HG02970 (cell line): ENCODE data around the gene GTF2A2.
"Not testable (repeated sequence)": the region's sequence is repeated elsewhere in the genome, so short reads cannot be mapped to it uniquely, and the experiment has no call there.

Experiments used
- ATAC-seq: cut with Tn5 transposase; IDR thresholded peaks from one replicate; pipeline ENCODE4 v1.9.1; 2021; ENCODE audit warnings: mild to moderate bottlenecking, moderate library complexity, moderate number of reproducible peaks; ENCODE audit not compliant: unreplicated experiment, low FRiP score

Gene GTF2A2

DNA sequence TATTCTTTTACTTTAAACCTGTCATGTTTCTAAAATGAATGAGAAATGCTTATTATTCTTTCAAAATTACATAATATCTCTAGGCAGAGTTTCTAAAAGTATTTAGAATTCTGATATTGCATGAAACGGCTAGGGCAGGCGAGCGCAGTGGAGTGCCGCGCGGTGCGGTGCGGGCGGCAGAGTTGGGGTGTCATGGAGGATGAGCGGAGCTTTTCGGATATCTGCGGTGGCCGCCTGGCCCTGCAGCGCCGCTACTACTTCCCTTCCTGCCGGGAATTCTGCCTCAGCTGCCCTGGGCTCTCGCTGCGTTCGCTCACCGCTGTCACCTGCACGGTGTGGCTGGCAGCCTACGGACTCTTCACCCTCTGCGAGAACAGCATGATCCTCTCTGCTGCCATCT, 19.2 kb upstream of the GTF2A2 start:
- ATAC-seq: no peak

- ATAC-seq: no peak
Observed at GRCh38 chr15:59674361-59674877, 17.1 kb upstream of the GTF2A2 start.

GRCh38 chr15:59668556-59668955, 11.2 kb upstream of the GTF2A2 start:
- no peak for ATAC-seq

DNA sequence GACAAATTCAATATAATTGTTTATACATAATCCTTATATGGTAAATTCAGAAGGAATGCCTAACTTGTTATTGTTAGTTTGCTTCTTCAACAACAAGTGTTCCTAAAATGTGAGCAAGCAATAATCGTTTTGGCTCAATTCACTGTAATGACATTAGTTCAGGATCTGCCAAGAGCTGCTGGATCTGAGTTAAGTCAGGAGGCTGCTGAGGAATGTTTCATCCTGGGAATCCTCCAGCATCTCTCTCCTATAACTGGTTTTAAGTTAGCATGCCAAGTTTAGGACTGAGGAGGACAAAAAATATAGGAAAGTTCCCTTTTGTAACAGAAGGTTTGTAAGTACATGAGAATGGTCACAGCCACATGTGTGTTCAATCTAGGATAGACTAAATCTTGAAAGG, 4.9 kb upstream of the GTF2A2 start:
- no peak for ATAC-seq

GRCh38 chr15:59659366-59659765, 2.1 kb upstream of the GTF2A2 start:
- no peak for ATAC-seq

DNA sequence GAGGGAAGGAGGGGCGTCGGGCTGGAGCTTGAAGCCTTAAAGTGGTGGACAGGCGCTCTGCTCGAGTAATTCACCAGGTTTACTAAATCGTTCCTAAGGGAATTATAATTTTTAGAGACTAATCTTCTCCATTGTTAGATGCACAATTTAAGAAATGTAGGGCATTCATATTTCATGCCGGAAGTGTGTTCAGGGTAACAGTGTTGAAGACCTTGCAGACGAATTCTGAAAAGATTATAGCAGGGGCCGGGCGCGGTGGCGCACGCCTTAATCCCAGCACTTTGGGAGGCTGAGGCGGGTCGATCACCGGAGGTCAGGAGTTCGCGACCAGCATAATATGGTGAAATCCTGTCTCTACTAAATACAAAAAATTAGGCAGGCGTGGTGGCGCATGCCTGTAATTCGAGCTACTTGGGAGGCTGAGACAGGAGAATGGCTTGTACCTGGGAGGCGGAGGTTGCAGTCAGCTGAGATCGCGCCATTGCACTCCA, 365 bp upstream of the GTF2A2 start:
- no peak for ATAC-seq

GRCh38 chr15:59654046-59654445, 3.3 kb downstream of the GTF2A2 start:
- no peak for ATAC-seq

DNA sequence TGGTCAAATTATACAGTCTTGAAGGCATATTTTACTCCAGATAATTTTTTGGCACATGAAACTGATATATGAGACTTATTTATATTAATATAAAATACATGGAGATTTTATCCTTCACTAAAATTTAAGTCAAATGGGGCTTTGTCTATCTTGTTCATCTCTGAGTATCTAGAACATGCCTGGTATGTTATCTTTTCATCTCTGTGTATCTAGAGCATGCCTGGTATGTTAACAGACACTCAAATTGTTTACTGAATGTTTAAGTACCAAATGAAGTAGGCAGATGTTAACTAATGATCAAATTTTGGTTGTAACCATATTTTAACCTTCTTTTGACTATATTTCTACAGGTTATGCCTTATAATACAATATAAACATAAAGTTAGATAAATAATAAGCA, 7.7 kb downstream of the GTF2A2 start:
- no peak for ATAC-seq

- no peak for ATAC-seq
Observed at GRCh38 chr15:59647085-59647484, 10.2 kb downstream of the GTF2A2 start.

GRCh38 chr15:59646277-59646676, 11.0 kb downstream of the GTF2A2 start:
- no peak for ATAC-seq

DNA sequence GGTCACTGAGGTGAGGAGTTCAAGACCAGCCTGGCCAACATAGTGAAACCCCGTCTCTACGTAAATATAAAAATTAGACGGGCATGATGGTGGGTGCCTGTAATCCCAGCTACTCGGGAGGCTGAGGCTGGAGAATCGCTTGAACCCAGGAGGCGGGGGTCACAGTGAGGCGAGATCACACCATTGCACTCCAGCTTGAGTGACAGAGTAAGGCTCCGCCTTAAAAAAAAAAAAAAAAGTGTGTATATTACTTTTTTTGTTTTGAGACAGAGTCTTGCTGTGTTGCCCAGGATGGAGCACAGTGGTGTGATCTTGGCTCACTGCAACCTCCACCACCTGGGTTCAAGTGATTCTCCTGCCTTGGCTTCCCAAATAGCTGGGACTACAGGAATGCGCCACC, 11.5 kb downstream of the GTF2A2 start:
- ATAC-seq: not testable (repeated sequence)

- no peak for ATAC-seq
Observed at GRCh38 chr15:59644756-59645155, 12.6 kb downstream of the GTF2A2 start.

DNA sequence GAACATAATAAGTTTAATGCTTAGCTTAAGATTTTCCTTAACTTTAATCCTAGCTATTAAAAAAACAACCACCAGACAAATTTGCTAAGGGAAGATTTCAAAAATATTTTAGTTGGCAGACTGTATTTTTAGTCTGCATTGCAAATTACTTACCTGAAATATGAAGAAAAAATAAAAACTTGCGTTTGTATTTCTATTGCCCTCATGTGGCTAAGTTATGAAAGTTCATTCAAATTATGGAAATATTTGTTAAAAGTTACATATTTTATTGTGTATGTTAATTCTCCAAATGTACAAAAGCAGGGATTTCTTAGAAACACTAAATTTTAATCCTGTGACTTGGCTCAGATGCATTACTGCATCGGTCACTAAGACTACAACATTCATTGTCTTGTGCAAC, 15.0 kb downstream of the GTF2A2 start:
- no peak for ATAC-seq

DNA sequence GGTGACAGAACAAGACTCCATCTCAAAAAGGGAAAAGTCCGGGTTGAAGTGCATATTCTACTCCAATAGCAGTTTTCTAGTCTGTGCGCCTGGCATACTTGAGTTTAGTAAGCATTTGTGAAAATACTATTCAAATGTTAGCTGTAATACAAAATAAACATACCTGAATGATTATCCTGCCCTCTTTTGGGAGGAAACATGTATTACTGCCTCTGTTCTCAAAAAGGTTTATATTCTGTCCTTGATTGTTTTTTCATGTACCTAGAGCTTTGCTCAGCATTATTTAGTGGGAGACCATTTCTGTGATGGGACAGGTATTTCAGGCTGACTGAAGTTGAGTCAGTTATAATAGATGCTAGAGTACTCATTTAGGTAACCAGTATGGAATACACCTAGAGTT, 19.8 kb downstream of the GTF2A2 start:
- ATAC-seq: not testable (repeated sequence)

DNA sequence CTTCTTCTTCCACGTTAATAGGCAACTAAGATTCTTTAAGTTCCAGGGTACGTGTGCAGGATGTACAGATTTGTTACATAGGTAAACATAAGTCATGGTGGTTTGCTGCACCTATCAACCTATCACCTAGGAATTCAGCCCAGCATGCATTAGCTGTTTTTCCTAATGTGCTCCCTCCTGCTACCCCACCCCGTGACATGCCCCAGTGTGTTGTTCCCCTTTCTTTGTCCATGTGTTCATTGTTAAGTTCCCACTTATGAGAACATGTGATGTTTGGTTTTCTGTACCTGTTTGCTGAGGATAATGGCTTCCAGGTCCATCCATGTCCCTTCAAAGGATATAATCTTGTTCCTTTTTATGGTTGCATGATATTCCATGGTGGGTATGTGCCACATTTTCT, 21.1 kb downstream of the GTF2A2 start:
- no peak for ATAC-seq

GRCh38 chr15:59632714-59633113, 24.6 kb downstream of the GTF2A2 start:
- no peak for ATAC-seq

- no peak for ATAC-seq
Observed at GRCh38 chr15:59622289-59622688, 35.0 kb downstream of the GTF2A2 start.

DNA sequence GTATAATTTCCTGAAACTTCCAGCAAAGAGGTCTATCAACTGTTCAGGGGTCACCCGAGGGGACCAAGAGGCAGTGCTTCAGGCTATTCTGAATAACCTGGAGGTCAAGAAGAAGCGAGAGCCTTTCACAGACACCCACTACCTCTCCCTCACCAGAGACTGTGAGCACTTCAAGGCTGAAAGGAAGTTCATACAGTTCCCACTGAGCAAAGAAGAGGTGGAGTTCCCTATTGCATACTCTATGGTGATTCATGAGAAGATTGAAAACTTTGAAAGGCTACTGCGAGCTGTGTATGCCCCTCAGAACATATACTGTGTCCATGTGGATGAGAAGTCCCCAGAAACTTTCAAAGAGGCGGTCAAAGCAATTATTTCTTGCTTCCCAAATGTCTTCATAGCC, 38.9 kb downstream of the GTF2A2 start:
- ATAC-seq: no peak

DNA sequence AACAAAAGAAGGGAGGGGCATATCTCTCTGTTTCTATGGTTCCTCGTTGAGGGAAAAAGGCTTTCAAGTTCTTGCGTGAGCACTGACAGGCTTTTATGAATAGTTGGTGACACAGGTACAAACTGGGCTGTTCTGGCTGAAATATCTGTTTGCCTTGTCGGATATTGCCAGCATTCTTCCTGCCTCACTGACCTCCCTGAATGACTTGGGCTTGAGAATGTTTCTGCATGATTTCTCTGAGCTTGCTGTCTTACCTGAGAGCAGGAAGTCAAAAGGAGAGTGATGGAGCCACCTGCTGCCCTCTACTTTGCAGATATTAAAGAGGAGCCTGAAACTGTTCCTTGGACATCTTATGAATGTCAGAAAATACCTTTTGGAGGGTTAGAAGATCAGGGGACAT, 40.9 kb downstream of the GTF2A2 start:
- no peak for ATAC-seq

DNA sequence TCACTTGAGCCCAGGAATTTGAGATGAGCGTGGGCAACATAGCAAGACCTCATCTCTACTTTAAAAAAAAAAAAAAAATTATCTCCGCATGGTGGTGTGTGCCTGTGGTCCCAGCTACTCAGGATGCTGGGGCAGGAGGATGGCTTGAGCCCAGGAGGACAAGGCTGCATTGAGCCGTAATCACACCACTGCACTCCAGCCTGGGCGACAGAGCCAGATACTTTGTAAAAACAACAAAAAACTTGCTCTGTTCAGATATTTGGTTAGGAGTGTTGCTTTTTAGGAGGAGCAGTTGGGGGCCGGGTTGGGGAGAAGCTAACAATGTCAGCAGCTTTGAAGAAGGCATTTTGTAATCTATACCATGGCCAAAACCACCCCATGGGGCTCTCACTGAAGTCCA, 41.7 kb downstream of the GTF2A2 start:
- no peak for ATAC-seq

DNA sequence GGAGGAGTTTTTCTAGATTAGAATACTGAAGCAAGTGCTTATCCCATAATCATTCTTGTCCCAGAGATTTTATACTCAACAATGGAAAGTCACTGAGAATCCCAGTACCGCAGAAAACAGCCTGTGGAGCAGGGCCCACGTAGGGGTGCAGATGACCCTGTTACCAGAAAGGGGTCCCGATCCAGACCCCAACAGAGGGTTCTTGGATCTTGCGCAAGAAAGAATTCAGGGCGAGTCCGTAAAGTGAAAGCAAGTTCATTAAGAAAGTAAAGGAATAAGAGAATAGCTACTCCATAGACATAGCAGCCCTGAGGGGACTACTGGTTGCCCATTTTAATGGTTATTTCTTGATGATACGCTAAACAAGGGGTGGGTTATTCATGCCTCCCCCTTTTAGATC, 43.2 kb downstream of the GTF2A2 start:
- ATAC-seq: no peak

DNA sequence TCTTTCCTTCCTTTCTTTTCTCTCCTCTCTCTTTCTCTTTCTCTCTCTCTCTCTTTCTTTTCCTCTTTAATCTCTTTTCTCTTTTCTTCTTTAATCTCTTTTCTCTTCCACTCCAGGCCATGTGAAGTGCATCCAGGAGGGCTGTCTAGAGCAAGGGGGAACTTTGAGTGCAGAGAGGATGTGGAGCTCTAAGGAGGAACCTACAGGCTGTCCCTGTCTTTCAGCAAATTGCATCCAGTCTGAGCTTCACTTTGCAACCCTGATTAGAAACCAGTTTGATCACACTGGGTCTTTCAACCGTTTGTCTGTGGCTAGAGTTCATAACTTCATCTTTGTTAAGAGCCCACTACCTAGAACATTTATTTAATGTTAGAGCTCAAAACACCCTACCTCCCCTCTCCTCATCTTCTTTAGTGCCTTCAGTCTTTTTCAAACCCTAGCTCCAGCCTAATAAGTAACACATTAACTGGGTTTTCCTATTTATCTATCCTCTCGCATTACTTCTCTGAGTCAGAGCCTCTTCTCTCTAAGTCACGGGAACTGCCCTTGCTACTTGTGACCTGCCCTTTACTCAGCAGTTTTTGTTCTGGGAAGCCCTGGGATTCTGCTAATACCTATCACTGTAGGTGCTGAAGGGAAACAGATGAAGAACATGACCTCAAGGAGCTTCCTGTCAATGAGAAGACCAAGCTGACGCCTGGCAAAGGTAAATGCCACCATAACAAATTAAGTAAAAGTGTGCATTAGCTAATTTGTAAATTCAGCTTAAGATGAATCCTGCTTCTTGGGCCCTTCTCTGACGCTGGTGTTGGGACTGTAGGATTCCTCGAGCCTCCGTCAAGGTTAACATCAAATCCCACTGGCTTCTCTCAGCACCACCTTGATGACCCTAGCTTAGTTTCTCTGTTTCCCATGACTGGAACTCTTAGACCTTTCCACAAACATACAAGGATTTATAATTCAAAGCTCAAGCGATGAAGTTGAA, 45.7 kb downstream of the GTF2A2 start, which contains the start of gene GCNT3:
GCNT3 (plus strand) TSS at position 508 of the 985 bp plus-strand sequence. CDS start 6,456 bp downstream, outside the sequence.
- ATAC-seq: no peak
